Hepatocyte (in vitro differentiated cells): ENCODE results near the gene RAD50.

Experiments
- CTCF ChIP-seq: fragments of 200-600 bp; sonication (generic); IDR thresholded peaks from 2 replicates; pipeline ENCODE4 v1.5.1; 2016; ENCODE audit warnings: antibody characterized with exemption, mild to moderate bottlenecking; ENCODE audit not compliant: poor library complexity
- EZH2 ChIP-seq: fragments of 200-600 bp; sonication (generic); IDR thresholded peaks from 2 replicates; pipeline ENCODE4 v1.6.1; 2016; ENCODE audit warnings: antibody characterized with exemption, mild to moderate bottlenecking, borderline replicate concordance
- EZH2phosphoT487 ChIP-seq: fragments of 200-600 bp; sonication (generic); IDR thresholded peaks from one replicate; pipeline ENCODE4 v1.6.1; 2018; ENCODE audit warnings: antibody characterized with exemption, mild to moderate bottlenecking, low read depth, moderate library complexity; ENCODE audit not compliant: unreplicated experiment, severe bottlenecking

- TF ChIP-seq CTCF (no peak), EZH2 (no peak), EZH2phosphoT487 (no peak)
Measured at GRCh38 chr5:132673488-132673887, 116.7 kb downstream of the RAD50 start.
